Posterior vena cava (tissue), 2 donors: ENCODE data around the gene TPRN. TPM values are rescaled to one million over a fixed set of nuclear protein-coding genes. Genes with fewer than 3 reads are reported as not detected.

Experiments
- DNase-seq: peaks from one replicate; pipeline ENCODE4 v3.0.0-alpha.2; 2020; ENCODE audit warnings: low spot score
- intact Hi-C, 2 donors: fragments of 100-400 bp; cut with DNase I; formaldehyde crosslinking; loops; one replicate each; pipeline versions ENCODE4 v1.14.1 to v1.14.2; 2022 to 2023
- total RNA-seq, 2 donors: library from RNA; stranded (reverse); fragmentation: NEBNext Ultra II Directional; extraction: Animal tissue kit (Norgen Biotek cat#: 25700); gene quantifications; one replicate each; pipeline ENCODE4 v1.2.1, GENCODE V29; 2021
- donor health status: DM: yes; HTN: yes; CAD: no.
- donor health status: DM: yes; HTN: yes; CAD: no.

Gene TPRN
- total RNA-seq, 2 donors from 2014 or later, result 4.2 to 8.8 TPM

- no peak for DNase-seq
- intact Hi-C loops, result no loop called here
Observed at GRCh38 chr9:137167277-137167746, 33.2 kb downstream of the TPRN start.

- intact Hi-C loops, result no loop called here
- DNase-seq, result no peak
Observed at GRCh38 chr9:137166380-137167229, 33.9 kb downstream of the TPRN start.

- no peak for DNase-seq
- intact Hi-C loops, result no loop called here
Observed at GRCh38 chr9:137165250-137165836, 35.2 kb downstream of the TPRN start.

- no peak for DNase-seq
- intact Hi-C loops, result no loop called here
Observed at GRCh38 chr9:137164370-137165249, 35.9 kb downstream of the TPRN start.

- intact Hi-C loops, result no loop called here
- no peak for DNase-seq
Observed at GRCh38 chr9:137163805-137164204, 36.7 kb downstream of the TPRN start.

- intact Hi-C loops, result no loop called here
- DNase-seq, result no peak
Observed at GRCh38 chr9:137163365-137163715, 37.2 kb downstream of the TPRN start.

GRCh38 chr9:137162505-137163364, 37.8 kb downstream of the TPRN start:
- intact Hi-C loops, result no loop called here
- DNase-seq, result no peak

- intact Hi-C loops, result no loop called here
- DNase-seq, result no peak
Observed at GRCh38 chr9:137161558-137162486, 38.7 kb downstream of the TPRN start.

- intact Hi-C loops, result no loop called here
- DNase-seq, result no peak
Observed at GRCh38 chr9:137160716-137161557, 39.6 kb downstream of the TPRN start.

GRCh38 chr9:137160054-137160425, 40.5 kb downstream of the TPRN start:
- intact Hi-C loops, result no loop called here
- DNase-seq, result no peak

GRCh38 chr9:137159105-137160053, 41.2 kb downstream of the TPRN start:
- intact Hi-C loops, result no loop called here
- DNase-seq, result no peak

- intact Hi-C loops, result no loop called here
- DNase-seq, result no peak
Observed at GRCh38 chr9:137158625-137159024, 41.9 kb downstream of the TPRN start.

GRCh38 chr9:137157618-137158415, 42.7 kb downstream of the TPRN start:
- no peak for DNase-seq
- intact Hi-C loops, result no loop called here

GRCh38 chr9:137156567-137157375, 43.8 kb downstream of the TPRN start:
- intact Hi-C loops, result no loop called here
- no peak for DNase-seq
